Smooth muscle cell (in vitro differentiated cells): Measurements from ENCODE around the gene TRAPPC2. TPM values are rescaled to one million over a fixed set of nuclear protein-coding genes. Genes with fewer than 3 reads are reported as not detected.

Source experiments
- DNase-seq: peaks from one replicate; lab custom pipeline; 2025; ENCODE audit not compliant: unreplicated experiment; lab: John Stamatoyannopoulos, UW
- H2AFZ ChIP-seq: fragments of 200-600 bp; sonication (generic); 2 replicates; pipeline ENCODE4 v1.6.0; 2016; ENCODE audit warnings: antibody characterized with exemption, low read depth, mild to moderate bottlenecking
- H3F3A ChIP-seq: fragments of 200-600 bp; sonication (generic); 2 replicates; pipeline ENCODE4 v1.6.0; 2017; ENCODE audit warnings: antibody characterized with exemption, low read depth
- H3K27ac ChIP-seq: fragments of 200-600 bp; sonication (generic); 2 replicates; pipeline ENCODE4 v1.5.1; 2016; ENCODE audit warnings: low read depth, mild to moderate bottlenecking
- H3K27me3 ChIP-seq: fragments of 200-600 bp; sonication (generic); 2 replicates; pipeline ENCODE4 v1.6.1; 2016; ENCODE audit warnings: low read depth, mild to moderate bottlenecking
- H3K36me3 ChIP-seq: fragments of 200-600 bp; sonication (generic); 2 replicates; pipeline ENCODE4 v1.5.1; 2016; ENCODE audit warnings: low read depth
- H3K4me1 ChIP-seq: fragments of 200-600 bp; sonication (generic); 2 replicates; pipeline ENCODE4 v1.5.1; 2016; ENCODE audit warnings: low read depth
- H3K4me2 ChIP-seq: fragments of 200-600 bp; sonication (generic); 2 replicates; pipeline ENCODE4 v1.6.0; 2016; ENCODE audit warnings: mild to moderate bottlenecking
- H3K4me3 ChIP-seq: fragments of 200-600 bp; sonication (generic); 2 replicates; pipeline ENCODE4 v1.5.1; 2016; ENCODE audit warnings: mild to moderate bottlenecking
- H3K79me2 ChIP-seq: fragments of 200-600 bp; sonication (generic); 2 replicates; pipeline ENCODE4 v1.6.0; 2016; ENCODE audit warnings: low read depth, mild to moderate bottlenecking
- H3K9ac ChIP-seq: fragments of 200-600 bp; sonication (generic); 2 replicates; pipeline ENCODE4 v1.6.0; 2016; ENCODE audit warnings: low read depth
- H3K9me3 ChIP-seq: fragments of 200-600 bp; sonication (generic); replicated peaks from 2 replicates; pipeline ENCODE4 v1.5.1; 2016; ENCODE audit warnings: low read depth
- H4K20me1 ChIP-seq: fragments of 200-600 bp; sonication (generic); 2 replicates; pipeline ENCODE4 v1.6.0; 2016; ENCODE audit warnings: low read depth
- CTCF ChIP-seq: fragments of 200-600 bp; sonication (generic); IDR thresholded peaks from 2 replicates; pipeline ENCODE4 v1.5.1; 2017; ENCODE audit warnings: borderline replicate concordance, mild to moderate bottlenecking, antibody characterized with exemption; ENCODE audit not compliant: insufficient read depth, poor library complexity, severe bottlenecking
- WGBS: methylation state at CpG from one replicate; pipeline ENCODE4 v1.1.7; 2016; ENCODE audit warnings: low lambda C conversion rate; 5-methylcytosine and 5-hydroxymethylcytosine counted together
- polyA plus RNA-seq: library from polyadenylated mRNA; unstranded; fragments of >200 nt; fragmentation: Nextera tagmentation; extraction: Ambion mirVana; gene quantifications from 2 replicates; pipeline ENCODE4 v1.2.1, GENCODE V29; 2016
- total RNA-seq: library from RNA; depleted of rRNA; stranded (reverse); fragments of >200 nt; gene quantifications from 2 replicates; pipeline ENCODE4 v1.2.3, GENCODE V29; 2014

The TRAPPC2 gene
- total and polyA plus RNA-seq, 2 experiments from 2014 or later: 6.1 to 9.5 TPM

GRCh38 chrX:13692771-13693231 is 41.6 kb downstream of the TRAPPC2 start:
- Histone ChIP-seq H3K9ac (no peak overlapping the region), H3K9me3 (peaks cover 3% of the 10 kb centered on the region), H3K36me3 (no peaks in the 10 kb centered on the region), H3K4me2 (no peak overlapping the region), H3K27me3 (no peaks in the 10 kb centered on the region), H3K79me2 (peaks cover 82% of the 10 kb centered on the region), H3F3A (no peaks in the 10 kb centered on the region), H2AFZ (no peak overlapping the region), H3K4me1 (peaks cover 9% of the 10 kb centered on the region), H4K20me1 (peaks cover 65% of the 10 kb centered on the region), H3K4me3 (no peak overlapping the region), H3K27ac (peak overlapping the region; percentile 61)
- 73% methylated on average over 5 of the region's 5 CpGs for WGBS
- no peak for DNase-seq
- no peak for TF ChIP-seq CTCF

DNA sequence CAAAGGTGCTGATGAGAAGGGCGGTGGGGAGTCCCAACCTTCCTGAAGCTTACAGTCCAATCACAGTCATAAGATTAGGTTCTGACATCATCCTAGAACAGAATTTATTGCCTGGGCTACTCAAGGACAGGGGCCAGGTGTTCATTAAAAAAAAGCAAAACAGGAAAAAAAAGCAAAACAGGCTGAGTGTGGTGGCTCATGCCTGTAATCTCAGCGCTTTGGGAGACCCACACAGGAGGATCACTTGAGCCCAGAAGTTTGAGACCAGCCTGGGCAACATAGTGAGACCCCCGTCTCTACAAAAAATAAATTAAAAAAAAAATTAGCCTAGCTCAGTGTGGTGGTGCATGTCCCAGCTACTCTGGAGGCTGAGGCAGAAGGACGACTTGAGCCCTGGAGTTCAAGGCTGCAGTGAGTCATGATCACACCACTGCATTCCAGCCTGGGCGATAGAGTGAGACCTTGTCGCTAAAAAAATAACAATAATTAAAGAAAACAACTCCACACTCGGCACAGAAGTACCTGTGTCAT is 42.5 kb downstream of the TRAPPC2 start:
- H3K27me3 ChIP-seq: no peaks in the 10 kb centered on the region
- peaks cover 74% of the 10 kb centered on the region for H3K79me2 ChIP-seq
- H3F3A ChIP-seq: no peaks in the 10 kb centered on the region
- peaks cover 59% of the 10 kb centered on the region for H4K20me1 ChIP-seq
- H3K9me3 ChIP-seq: peaks cover 3% of the 10 kb centered on the region
- no peak for DNase-seq
- H2AFZ ChIP-seq: no peak overlapping the region
- peak overlapping the region; percentile 61 for H3K27ac ChIP-seq
- H3K4me2 ChIP-seq: no peak overlapping the region
- H3K4me1 ChIP-seq: peaks cover 9% of the 10 kb centered on the region
- no peak overlapping the region for H3K9ac ChIP-seq
- WGBS: 63% methylated on average over 7 of the region's 7 CpGs
- no peaks in the 10 kb centered on the region for H3K36me3 ChIP-seq
- TF ChIP-seq CTCF: no peak
- H3K4me3 ChIP-seq: no peak overlapping the region

GRCh38 chrX:13690836-13691235 is 43.6 kb downstream of the TRAPPC2 start:
- Histone ChIP-seq H3K36me3 (no peaks in the 10 kb centered on the region), H3K4me1 (peaks cover 9% of the 10 kb centered on the region), H3K9ac (peak overlapping the region; percentile 96), H3K4me3 (peak overlapping the region; percentile 67), H4K20me1 (peaks cover 48% of the 10 kb centered on the region), H3F3A (no peaks in the 10 kb centered on the region), H3K9me3 (peaks cover 3% of the 10 kb centered on the region), H3K27ac (peak overlapping the region; percentile 94), H2AFZ (no peak overlapping the region), H3K4me2 (peak overlapping the region; percentile 86), H3K79me2 (peaks cover 63% of the 10 kb centered on the region), H3K27me3 (no peaks in the 10 kb centered on the region)
- no peak for DNase-seq
- 59% methylated on average over 3 of the region's 3 CpGs for WGBS
- TF ChIP-seq CTCF: no peak

- peak overlapping the region; percentile 94 for H3K27ac ChIP-seq
- no peak for TF ChIP-seq CTCF
- peak overlapping the region; percentile 59 for H2AFZ ChIP-seq
- peak overlapping the region; percentile 96 for H3K9ac ChIP-seq
- peaks cover 38% of the 10 kb centered on the region for H4K20me1 ChIP-seq
- no peaks in the 10 kb centered on the region for H3F3A ChIP-seq
- H3K79me2 ChIP-seq: peaks cover 52% of the 10 kb centered on the region
- H3K9me3 ChIP-seq: no peaks in the 10 kb centered on the region
- H3K27me3 ChIP-seq: no peaks in the 10 kb centered on the region
- H3K4me1 ChIP-seq: peaks cover 6% of the 10 kb centered on the region
- DNase-seq: no peak
- WGBS: 41% methylated on average over 16 of the region's 16 CpGs
- H3K4me2 ChIP-seq: peak overlapping the region; percentile 86
- H3K36me3 ChIP-seq: no peaks in the 10 kb centered on the region
- peak overlapping the region; percentile 67 for H3K4me3 ChIP-seq
Measured at GRCh38 chrX:13689741-13690211, 44.6 kb downstream of the TRAPPC2 start.
